Stimulated activated CD8-positive, alpha-beta memory T cell treated with anti-CD3 and anti-CD28 coated beads, Interleukin-4, amount 100 ng/mL, for 4 hours (primary cell): Measurements from ENCODE around the gene BCL11A.

Experiments
- DNase-seq, 2 donors: peaks; one replicate each; pipeline ENCODE4 v3.0.0-alpha.2; 2020; ENCODE audit warnings: low read depth in 2 of 2, low spot score in 1 of 2

The BCL11A gene

DNA sequence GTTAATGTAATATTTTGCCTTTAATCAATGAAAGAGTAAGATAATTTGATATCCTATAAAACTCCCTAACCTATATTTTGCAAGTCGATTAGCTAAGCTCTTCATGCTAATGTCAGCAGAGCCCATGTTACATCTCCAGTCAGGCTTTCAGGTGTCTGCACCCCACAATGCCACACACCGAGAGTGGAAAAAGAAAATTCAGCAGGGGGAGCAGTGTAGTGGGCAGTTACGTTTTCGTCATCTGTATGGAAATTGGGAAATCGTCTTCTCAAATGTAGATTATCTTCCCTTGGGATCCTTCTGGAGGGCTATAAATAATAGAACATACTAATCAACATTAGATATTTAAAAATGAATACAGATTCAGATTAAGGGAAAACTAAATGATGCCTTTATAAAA, 66.3 kb downstream of the BCL11A start:
- no peak for DNase-seq

DNA sequence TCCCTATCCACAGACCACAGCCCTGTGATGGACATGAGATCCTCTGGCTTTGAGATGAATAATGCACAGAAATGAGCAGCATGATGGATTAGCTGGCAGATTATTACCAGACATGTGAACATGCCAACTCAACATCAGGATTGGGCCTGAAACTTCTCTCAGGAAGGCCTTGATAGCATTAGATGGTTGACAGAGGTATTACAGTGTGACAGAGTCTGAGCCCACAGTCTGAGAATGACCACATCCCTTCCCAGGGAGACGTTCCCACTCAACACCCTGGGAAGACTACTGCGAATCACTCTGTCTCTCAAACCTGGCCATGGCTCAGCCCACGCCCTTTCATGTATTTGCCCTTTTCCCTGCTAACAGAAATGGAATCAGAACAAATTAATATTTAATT, 66.9 kb downstream of the BCL11A start:
- no peak for DNase-seq

DNA sequence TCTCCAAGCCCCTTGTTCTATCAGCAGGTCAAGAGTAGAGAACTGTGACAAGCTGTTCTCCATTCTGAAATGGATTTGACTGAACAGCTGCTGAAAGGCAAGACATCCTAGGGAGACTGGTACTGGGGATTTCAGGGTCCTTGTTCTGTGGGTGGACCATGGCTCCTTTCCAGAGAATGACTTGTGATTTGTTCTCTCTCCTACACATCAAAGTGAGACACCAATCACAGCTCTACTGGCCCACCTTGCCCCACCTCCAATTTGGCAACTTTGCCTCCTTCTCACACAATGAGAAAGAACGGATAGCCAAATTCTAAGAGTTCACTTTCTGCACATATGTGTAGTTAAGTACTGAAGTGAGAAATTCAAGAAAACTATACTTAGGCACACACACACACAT, 67.4 kb downstream of the BCL11A start:
- no peak for DNase-seq

DNA sequence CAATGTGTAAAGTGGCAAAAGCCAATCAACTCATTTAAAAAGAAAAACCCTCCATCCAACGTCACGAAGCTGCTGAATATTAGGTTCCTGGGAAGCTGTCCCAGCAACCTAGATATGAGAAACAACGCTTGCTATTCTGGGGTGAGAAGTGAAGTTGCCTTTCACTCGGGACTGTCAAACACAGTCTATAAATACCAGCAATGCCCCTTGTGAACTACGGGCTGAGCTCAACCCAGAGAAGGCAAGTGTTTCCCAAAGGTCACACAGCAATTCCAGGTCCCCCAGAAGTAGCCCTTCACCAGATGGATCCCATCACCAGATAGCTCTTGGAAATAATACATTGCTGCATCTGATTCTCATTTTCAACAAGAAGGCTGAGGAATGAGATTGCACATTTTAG, 67.9 kb downstream of the BCL11A start:
- DNase-seq: no peak

DNA sequence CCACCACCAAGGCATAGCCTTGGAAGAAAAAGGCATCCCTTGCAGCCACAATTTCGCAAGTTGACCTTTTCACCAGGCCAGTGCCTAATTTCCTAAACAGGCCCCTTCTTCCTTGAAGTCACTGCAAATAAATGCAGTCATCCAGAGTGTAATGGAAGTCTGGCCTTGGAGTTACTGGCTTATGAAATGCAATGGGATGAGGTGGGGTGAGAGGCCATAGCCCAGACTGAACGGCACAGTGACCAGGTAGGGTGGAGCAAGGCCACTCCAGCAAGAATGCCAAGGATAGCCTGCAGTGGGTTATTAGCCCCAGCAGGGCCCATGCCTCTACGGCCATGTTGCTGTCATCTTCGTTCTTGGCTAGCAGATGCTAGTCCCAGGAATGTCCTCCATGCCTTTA, 68.4 kb downstream of the BCL11A start:
- DNase-seq: no peak

DNA sequence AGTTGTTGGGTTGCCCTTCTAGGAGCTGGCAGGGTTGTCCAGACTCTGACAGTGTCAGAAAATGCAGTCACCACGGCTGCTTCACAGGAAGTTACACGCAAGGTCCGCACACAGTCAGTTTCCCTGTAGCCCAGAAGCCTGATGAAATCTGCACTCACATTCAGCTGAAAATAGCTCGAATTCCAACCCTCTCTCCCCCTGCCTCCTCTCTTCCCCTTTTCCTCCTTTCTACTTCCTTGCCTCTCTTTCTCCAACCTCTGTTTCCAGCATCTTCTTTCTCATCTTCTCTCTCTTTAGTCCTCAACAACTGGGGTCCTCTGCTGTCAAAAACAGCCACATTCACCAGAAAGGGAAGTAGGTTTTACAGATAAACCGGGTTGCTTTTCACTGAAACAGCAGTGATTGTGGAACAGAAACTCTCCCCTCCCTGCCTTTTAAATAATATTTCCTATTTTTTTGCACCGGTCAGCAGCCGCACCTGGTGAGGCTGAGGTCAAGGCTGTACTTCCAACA, 69.3 kb downstream of the BCL11A start:
- DNase-seq: no peak

DNA sequence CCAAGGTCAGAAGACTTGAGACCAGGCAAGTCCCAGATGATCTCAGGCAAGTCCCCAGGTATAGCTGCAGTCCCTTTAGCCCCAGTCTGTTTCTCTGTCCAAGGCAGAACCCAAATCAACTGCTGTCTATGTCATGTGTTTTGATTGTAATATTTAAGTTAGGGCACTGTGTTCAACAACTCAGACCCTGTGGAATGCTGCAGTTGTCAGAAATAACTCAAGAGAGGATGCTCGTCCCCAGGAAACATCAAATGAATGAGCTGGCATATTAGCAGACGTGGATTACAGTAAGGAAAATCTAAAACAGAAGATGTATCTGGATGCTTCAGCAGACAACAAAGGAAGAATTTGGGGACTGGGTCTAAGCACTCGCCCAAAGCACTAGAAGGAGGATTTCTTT, 70.1 kb downstream of the BCL11A start:
- no peak for DNase-seq

DNA sequence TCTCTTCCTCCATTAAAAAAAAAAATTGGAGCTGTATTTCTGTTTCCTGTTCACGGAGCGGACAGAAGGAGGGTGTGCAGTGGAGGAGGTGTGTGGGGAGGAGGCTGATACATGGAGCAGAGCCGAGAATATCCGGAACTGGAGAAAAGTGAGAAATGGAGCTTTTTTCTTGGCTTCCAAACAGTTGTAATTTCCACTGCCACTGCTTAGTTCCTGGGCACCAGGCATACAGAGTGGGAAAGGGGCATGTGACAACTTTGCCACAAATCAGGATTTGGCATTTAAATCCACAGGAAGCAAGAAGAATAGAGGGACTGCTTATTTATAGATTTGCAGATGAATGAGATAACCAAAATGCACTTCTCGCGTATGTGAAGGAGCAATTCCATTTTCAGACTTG, 71.2 kb downstream of the BCL11A start:
- DNase-seq: no peak

DNA sequence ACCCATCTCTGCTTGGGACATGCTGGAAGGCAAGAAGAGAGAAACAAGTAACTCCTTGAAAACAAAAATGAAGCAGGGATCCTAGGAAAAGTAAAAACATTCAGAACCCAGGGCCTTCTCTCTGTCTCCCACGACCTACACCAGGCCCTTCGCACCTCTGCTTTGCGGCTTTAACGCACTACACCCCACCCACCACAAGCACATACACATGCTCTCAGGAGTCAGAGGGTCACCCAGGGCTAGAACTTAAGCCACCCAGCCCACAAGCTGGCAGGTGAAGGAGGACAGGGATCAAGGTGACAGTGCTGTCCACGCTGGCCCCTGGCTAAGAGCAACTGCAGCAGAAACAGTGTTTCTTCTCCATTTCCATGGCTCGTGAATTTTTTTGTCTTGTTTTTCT, 72.2 kb downstream of the BCL11A start:
- no peak for DNase-seq

DNA sequence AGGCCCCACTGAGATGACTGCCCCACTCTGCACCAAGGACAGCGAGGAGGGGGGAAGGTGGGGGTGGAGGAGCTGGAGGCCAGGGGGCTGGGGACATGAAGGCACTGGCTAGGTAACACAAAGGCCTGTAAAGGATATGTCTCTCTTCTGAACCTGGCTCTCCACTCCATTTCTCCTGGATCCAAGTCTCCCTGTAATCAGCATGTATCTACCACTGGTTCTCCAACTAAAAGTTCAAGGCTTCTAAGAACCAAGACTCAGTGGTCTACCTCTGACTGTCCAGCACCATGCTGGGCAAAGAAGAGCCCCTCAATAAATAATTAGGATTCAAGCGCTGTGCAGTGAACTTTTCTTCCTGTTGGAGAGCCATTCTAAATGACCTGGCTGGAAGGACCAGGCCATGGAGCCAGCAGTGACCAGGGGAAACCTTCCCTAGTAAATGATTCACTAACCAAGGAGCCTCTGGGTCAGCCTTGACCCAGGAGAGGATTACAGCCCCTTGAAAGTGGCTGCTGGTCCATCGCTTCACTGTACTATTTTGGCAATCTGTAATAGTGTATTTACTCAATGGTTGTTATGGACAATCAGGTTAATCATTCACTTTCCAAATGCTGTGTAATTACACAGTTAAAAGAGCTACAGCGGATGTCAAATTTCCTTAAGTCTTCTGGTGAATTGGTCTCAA, 73.2 kb downstream of the BCL11A start:
- no peak for DNase-seq

DNA sequence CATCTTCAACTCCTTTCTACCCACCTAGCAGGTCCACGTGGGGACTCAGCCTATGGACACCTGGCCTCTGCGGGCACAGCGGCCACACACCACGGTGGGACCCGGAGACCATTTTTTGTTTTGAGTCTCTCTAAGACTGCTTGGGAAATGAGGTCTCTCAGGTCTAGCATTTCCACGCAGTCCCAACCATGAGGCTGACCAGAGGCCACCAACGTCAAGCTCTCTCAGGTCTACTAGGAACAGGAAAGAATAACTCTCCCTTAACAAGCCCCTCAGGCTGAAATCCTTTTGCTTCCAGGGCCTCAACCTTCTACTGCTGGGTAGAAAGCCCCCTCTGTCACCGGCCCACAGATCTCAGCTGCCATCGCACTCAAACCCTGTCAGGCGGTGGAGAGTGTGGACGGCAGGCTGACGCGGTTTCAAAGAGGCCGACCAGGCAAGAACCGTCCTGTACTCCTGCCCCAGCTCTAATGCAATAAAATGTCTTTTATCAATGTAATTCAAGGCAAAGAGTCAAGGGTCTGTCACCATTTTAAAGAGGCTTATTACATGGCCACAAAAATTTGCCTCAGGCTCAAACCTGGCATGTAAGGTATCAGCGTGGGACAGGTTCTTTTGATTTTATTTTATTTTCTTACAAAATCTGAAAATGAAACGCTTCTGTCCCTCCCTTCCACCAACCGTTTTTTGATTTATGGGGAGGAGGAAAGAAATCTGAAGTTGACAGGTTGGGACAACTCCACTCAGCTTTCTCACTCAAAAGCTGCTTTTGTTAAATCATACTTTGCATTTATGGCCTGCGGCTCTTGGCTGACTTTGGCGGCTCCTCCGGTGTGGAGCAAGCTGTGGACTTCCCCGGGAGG, 74.0 kb downstream of the BCL11A start:
- DNase-seq: no peak

DNA sequence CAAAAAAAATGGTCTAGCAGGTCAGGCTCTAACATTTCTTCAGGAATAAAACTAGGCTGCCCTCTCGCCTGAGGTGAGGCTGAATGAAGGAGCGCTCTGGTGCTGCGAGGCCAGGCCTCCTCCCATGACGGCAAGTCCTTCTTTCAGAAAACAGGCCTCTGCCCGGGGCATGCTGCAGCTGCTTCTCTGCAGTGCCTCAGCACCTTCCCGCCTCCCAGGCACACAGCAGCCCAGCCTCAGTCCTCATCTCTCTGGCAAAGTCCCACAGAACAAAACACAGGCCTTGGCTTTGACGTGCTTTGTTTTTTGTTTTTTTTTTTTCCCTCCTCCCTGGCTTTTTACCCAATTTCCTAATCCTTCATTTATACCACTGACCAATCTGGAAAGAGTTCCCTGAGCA, 74.8 kb downstream of the BCL11A start:
- DNase-seq: no peak

DNA sequence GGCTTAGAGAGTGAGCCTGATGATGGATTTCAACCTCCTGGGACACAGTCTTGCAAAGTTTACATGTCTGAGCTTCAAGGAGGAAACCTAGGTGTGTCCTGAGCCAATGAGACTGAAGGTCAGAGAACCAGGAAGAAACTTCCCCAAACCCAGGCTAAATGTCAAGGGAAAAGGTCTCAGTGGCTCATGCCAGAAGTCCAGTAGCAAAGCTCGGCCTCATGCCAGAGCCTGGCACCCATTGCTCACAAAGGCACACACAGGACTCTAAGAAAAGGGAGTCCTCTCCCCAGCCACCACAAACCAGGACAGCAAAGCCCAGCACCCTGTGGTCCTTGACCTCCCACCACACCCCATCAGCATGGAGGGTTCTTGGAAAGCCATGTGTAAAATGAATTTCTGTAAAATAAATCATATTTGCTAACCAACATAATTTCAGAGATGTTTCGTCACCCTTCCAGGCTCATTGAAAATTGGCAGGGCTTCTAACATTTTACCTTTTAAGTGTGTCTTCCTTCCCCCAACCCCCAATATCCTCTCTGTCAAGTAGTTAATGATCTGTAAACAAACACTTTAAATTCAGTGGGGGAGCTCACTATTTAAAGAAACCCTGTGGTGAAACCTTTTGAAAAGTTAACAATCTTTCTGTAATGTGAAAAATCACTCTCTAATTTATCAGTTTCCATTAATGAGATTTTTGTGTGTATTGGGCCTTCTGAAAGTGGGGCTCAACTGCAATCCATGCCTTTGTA, 77.1 kb downstream of the BCL11A start:
- DNase-seq: no peak

DNA sequence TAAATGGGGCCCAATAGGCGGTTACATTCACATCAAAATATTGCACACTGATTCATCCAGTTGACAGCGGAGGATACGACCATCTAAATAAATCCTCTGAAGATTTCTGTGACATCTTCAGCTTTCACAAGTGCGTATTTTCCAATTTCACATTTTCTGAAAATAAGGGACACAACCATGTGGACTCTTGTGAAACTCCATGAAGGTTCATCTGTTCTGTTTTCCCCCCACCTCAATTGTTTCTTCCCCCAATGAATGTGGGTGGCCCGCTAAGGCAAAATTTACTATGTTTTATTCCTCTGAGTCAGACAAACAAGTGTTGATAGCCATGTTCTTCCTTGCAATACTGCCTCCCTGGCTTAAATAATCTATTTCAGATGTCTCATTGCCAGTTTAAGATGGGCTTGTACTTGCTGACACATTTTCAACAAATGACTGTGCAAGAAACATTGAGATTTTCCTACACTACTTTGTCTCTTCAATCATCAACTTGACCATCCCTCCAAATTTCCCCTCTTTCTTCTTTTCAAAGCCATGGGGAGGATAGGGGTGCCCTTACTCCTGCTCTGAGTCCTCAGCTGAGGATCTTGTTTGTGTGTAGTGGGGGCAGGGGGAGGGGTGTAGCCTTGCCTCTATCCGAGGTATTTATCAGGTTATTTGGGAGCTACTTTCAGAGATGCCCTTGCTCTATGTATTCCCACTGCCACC, 78.2 kb downstream of the BCL11A start:
- no peak for DNase-seq

DNA sequence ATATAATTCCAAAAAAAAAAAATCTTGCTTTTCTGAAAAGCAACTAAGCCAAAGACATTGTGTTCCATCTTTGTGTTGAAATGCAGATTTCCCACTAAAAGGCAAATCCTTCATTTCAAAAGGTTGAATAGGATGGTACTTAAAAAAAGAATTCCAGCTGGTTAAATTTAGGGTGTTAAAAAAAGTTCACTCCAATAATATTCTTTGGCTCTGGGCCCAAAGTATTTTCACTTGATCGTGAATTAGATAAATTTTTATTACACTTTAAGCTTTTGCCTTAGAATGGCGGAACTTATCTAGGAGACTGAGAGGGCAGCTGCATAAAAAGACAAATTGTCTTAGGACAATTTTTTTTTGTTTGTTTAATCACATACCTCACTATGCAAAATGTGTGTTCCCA, 79.2 kb downstream of the BCL11A start:
- no peak for DNase-seq

DNA sequence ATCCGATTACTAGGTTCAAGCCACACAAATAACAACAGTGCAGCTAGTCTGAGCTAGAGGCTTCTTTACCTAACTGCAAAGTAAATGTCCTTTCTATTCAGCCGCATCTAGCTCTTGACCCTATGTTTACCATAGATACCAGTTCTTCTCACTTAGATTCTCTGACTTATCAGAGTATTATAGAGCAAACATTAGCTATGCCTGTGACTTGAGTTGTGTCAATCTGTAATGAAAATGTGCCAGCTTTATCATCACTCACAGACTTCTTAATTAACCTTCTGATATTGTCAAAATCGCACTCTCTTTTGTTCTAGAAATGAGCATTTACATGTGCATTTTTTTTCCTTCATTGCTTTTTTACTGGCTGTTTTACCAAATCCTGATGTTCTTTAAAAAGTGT, 79.9 kb downstream of the BCL11A start:
- no peak for DNase-seq

DNA sequence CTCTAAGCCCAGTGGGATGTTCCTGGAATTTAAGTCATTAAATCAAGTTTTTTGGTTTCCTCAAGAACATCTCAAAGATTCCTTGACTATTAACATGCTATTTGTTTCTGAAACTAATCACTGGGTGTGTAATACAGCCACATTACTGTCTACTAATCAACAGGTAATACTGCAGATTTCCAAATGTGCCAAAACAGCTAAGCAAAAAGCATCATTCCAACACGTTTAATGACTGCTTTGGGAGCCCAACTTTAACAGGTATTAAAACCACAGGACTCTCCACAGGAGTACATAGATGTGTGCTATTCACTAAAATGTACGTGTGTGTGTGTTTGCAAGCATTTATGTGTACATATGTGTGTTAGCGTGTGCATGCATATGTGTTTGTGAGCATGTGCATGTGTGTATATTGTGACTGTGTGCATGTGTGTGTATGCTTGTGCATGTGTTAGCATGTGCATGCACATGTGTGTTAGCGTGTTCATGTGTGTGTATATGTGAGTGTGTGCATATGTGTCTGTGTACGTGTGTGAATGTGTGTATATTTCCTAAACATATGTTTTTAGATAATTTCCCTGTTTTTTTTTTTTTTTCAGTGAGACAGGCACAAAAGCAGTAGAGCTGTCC, 80.7 kb downstream of the BCL11A start:
- DNase-seq: no peak

DNA sequence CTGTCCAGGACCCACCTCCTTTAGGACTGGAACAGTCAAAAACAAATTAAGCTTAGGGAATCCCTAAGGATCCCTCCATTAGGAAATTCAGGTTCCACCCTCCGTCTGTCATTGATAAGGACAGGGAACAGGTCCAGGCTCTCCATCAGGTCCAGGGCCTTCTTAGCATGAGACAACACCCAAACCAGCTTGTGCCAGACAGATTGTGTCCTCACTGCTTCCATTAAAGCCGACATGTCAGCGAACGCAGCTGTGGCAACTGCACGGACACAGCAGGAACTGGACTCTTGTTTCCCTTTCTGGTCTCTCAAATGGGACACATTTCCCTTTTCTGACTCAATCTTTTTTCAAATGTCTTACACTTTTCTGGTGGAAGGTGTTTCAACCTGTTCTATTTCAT, 81.4 kb downstream of the BCL11A start:
- DNase-seq: no peak

DNA sequence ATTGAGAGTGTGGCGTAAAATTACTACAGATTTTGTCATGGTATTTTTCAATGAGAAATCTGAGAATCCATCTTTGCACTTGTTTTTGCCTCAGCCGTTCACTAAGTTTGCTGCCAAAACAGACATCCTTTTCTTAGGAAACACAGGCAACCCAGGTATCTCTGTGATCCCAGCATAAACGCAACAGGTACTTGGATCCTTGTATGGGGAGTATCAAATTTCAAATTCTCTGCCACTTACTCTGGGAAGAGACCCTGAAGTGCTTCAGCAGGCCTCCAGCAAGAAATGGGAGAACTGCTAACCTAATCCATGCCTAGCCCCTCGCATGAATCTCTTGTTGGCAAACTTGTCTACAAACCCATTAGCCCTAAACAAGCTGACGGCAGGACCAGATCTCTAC, 83.1 kb downstream of the BCL11A start:
- no peak for DNase-seq

DNA sequence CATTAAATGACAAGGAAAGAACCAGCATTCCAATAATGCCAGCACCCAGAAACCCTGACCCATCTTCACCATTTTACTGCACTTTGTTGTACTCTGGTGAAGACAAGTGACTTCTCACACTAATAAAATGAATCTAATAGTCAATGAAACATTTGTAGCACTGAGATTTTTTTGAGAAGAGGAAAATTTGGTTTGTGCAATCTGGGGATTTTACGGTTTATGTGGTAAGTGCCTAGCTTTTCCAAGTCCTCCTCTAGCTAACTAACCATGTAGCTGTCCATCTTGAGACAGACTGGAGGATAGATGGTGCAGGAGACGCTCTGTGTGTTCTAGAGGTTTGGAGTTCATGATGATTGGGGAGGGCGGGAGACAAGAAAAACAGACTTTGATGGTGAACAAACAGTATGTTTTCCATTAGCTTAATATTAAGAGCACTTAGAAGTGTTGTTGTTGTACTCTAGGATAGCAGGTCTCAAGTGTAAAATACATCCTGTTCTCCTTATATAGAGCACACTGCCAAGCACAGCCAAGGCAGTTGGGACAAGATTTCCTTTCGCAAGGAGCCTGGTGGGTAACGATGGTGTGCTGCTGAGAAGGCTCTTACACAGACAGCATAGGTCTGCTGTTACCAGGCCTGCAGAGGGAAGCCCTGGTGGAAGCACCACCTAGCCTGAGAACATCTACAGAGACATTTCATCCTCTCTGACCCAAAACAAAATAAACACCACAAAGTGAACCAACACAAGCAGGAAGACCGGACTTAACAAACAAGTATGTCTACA, 83.7 kb downstream of the BCL11A start:
- no peak for DNase-seq
